HG03159 (cell line): ENCODE data around the gene TRMT11.
"Not testable (repeated sequence)": the region's sequence is repeated elsewhere in the genome, so short reads cannot be mapped to it uniquely, and the experiment has no call there.

Experiments
- ATAC-seq: cut with Tn5 transposase; IDR thresholded peaks from one replicate; pipeline ENCODE4 v1.9.1; 2021; ENCODE audit warnings: mild to moderate bottlenecking, moderate library complexity; ENCODE audit not compliant: unreplicated experiment

Gene TRMT11

GRCh38 chr6:125986301-125987025 lies at the start of gene TRMT11:
Gene TRMT11, plus strand, starts transcription at chr6:125986540. Its CDS starts 11 bp downstream, at chr6:125986551.
- ATAC-seq, result peak; percentile 95

- no peak for ATAC-seq
Measured at GRCh38 chr6:125939026-125939425, 47.3 kb upstream of the TRMT11 start.

- no peak for ATAC-seq
Measured at GRCh38 chr6:125939791-125940190, 46.5 kb upstream of the TRMT11 start.

- no peak for ATAC-seq
Measured at GRCh38 chr6:125940247-125941041, 45.9 kb upstream of the TRMT11 start.

- no peak for ATAC-seq
Measured at GRCh38 chr6:125942672-125943527, 43.4 kb upstream of the TRMT11 start.

- ATAC-seq, result no peak
Measured at GRCh38 chr6:125943528-125944433, 42.6 kb upstream of the TRMT11 start.

- ATAC-seq, result no peak
Measured at GRCh38 chr6:125944434-125944816, 41.9 kb upstream of the TRMT11 start.

GRCh38 chr6:125944896-125945295 lies 41.4 kb upstream of the TRMT11 start:
- no peak for ATAC-seq

- no peak for ATAC-seq
Measured at GRCh38 chr6:125945378-125946141, 40.8 kb upstream of the TRMT11 start.

GRCh38 chr6:125947615-125948014 lies 38.7 kb upstream of the TRMT11 start:
- no peak for ATAC-seq

GRCh38 chr6:125948455-125948854 lies 37.9 kb upstream of the TRMT11 start:
- no peak for ATAC-seq

GRCh38 chr6:125949069-125949468 lies 37.3 kb upstream of the TRMT11 start:
- no peak for ATAC-seq

GRCh38 chr6:125950293-125950692 lies 36.0 kb upstream of the TRMT11 start:
- ATAC-seq, result no peak

- ATAC-seq, result not testable (repeated sequence)
Measured at GRCh38 chr6:125950716-125951115, 35.6 kb upstream of the TRMT11 start.

- no peak for ATAC-seq
Measured at GRCh38 chr6:125951323-125951722, 35.0 kb upstream of the TRMT11 start.

GRCh38 chr6:125952764-125953501 lies 33.4 kb upstream of the TRMT11 start:
- no peak for ATAC-seq

- no peak for ATAC-seq
Measured at GRCh38 chr6:125953502-125953875, 32.9 kb upstream of the TRMT11 start.

- ATAC-seq, result no peak
Measured at GRCh38 chr6:125954735-125955339, 31.5 kb upstream of the TRMT11 start.
